HG03175 (cell line): Measurements from ENCODE around the gene CNTNAP2.

Experiments
- ATAC-seq: cut with Tn5 transposase; IDR thresholded peaks from one replicate; pipeline ENCODE4 v1.9.1; 2021; ENCODE audit warnings: mild to moderate bottlenecking, moderate library complexity; ENCODE audit not compliant: unreplicated experiment

CNTNAP2 gene

DNA sequence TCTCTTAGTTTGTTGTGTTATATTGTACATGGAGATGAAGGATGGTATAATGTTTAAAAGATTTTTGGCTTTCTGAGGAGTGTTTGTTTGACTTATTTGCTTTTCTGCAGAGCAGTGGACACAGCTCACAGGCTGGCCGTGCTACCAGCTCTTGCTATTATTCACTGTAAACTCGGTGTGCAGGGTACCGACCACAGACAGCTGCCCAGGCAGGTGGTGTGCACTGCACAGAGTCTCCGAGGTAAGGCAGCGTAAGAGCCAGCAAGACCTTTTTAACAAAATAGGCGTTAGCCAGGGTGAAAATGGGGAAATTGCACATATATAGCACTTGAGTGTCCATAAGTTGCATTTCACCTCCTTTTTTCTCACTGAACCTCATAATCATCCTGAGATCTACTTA, 438.0 kb downstream of the CNTNAP2 start:
- ATAC-seq = no peak

DNA sequence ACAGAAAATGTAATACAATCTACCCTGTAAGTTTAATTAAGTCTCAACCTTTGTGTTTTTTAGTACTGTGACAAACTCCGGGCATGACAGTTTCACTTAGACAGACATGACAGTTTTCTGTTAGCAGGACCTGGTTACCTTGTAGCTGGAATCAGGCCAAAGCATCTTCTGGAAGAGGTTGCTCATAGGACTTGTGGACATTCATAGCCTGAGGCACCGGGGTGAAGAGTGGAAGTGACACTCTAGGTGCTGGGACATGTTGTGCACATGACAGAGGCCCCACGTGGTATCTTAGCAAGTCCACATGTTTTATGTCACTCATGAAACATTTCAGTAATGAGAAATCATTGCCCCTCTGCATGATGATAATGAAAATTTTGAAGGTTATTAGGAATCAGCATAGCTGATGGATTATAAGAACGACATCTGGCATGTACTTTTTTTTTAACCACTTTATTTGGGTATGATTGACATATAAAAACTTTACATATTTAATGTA, 441.4 kb downstream of the CNTNAP2 start:
- ATAC-seq = no peak

GRCh38 chr7:146565872-146566271, 449.3 kb downstream of the CNTNAP2 start:
- ATAC-seq = no peak

GRCh38 chr7:146575903-146576302, 459.3 kb downstream of the CNTNAP2 start:
- ATAC-seq = no peak

DNA sequence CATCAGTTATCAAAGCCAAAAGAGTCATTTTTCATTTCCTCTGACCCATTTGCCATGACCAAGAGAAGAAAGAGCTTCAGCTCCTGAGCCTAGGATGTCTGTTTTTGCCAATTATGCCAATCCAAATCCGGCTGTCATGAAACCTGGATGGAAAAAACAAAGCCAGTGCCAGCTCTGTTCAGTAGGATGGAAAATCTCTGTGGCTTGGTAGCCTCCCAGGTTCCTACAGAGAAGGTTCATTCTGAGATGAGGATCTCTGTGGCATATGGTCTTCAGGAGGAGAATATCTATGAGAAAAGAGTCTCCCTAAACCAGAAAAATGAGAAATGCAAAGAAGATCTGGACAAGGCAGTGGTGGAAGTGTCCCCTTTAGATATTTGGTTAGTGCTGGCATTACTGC, 475.4 kb downstream of the CNTNAP2 start:
- ATAC-seq = no peak

GRCh38 chr7:146606628-146607027, 490.0 kb downstream of the CNTNAP2 start:
- no peak for ATAC-seq

- no peak for ATAC-seq
Measured at GRCh38 chr7:146619641-146620040, 503.0 kb downstream of the CNTNAP2 start.

GRCh38 chr7:146626912-146627311, 510.3 kb downstream of the CNTNAP2 start:
- ATAC-seq = no peak

- ATAC-seq = no peak
Measured at GRCh38 chr7:146635205-146636032, 518.8 kb downstream of the CNTNAP2 start.

DNA sequence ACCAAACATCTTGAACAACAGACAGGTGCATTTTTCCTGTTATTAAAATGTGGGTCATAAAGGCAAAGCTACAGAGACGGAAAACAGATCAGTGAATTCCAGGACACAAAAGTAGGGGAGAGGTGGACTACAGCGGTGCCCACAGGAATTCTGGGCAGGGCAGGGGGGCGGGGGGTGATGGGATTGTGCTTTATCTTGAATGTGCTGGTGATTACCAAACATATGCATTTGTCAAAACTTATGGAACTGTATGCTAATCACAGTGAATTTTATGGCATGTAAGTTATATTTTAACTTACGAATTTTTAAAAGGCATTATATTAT, 519.4 kb downstream of the CNTNAP2 start:
- ATAC-seq = no peak

DNA sequence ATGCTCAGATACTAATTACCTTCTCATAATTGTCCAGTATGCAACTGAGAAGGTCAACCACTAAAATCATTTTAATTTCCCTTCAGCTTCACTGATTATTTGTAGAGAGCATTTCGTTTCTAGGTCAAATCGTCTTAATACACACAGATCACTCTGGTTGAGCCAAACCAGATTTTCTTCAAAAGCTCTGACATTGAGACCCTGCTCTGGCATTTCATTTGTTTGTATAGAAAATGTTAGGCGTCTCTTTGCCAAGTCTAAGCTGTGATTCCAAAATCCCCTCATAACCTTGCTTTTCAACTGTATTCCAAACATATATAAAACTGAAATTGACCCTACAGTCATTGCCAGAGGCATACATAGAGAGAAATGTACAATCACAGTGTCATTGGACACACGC, 520.0 kb downstream of the CNTNAP2 start:
- ATAC-seq = no peak

GRCh38 chr7:146639291-146639690, 522.7 kb downstream of the CNTNAP2 start:
- ATAC-seq = no peak

DNA sequence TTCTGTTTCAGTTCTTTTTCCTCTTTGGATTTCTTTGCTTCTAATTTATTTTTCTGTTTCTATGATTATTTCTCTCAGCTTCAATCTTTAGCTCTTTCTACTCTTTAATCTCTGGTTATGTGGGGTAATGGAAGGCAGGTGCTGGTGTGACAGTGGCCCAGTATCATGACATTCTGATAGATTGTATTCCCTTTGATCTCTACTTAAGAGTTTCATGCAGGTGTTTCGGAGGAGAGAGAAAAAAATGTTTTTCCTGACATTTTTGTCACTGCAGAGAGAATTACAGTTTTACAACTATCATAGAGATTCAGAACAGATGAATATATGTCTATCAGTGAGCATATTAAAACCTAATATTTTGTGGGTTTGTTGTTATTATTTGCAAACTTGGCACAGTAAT, 524.9 kb downstream of the CNTNAP2 start:
- ATAC-seq = no peak

GRCh38 chr7:146645383-146645976, 528.9 kb downstream of the CNTNAP2 start:
- ATAC-seq = no peak

DNA sequence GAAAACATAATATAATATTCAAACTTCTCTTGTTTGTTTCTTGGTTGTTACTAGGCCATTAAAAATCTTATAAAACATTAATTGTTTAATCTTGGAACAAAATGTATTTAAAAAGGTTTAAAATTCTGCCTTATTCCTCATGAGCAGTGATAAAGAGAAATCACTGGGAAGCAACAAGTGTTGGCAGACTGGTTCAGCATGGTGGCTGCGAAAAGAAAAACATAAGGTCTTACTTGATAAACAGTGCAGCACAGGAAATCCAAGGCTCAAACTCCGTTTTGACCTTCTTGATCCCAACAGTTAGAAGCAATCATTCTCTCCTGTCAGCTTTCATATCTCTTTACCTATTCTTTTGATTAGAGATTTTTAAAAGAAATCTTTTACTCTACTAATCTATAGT, 530.8 kb downstream of the CNTNAP2 start:
- ATAC-seq = no peak

DNA sequence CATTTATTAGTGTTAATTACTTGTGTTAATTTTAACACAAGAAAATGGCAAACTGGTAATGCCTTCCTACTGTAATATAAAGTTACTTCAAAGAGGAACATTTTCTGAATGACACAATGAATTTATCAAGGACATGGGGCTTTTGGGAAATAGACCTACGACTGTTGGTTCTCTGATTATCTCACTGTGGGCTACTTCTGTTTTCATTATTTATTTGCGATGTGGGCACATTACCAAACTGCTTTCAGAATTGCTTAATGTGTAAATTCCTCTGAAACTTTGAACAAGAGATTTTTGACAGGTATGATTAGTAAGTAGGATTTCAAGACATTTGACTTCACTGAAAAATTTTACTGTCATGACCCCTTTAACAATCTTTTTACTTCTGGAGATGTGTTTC, 535.6 kb downstream of the CNTNAP2 start:
- ATAC-seq = no peak

GRCh38 chr7:146654048-146654447, 537.4 kb downstream of the CNTNAP2 start:
- no peak for ATAC-seq

DNA sequence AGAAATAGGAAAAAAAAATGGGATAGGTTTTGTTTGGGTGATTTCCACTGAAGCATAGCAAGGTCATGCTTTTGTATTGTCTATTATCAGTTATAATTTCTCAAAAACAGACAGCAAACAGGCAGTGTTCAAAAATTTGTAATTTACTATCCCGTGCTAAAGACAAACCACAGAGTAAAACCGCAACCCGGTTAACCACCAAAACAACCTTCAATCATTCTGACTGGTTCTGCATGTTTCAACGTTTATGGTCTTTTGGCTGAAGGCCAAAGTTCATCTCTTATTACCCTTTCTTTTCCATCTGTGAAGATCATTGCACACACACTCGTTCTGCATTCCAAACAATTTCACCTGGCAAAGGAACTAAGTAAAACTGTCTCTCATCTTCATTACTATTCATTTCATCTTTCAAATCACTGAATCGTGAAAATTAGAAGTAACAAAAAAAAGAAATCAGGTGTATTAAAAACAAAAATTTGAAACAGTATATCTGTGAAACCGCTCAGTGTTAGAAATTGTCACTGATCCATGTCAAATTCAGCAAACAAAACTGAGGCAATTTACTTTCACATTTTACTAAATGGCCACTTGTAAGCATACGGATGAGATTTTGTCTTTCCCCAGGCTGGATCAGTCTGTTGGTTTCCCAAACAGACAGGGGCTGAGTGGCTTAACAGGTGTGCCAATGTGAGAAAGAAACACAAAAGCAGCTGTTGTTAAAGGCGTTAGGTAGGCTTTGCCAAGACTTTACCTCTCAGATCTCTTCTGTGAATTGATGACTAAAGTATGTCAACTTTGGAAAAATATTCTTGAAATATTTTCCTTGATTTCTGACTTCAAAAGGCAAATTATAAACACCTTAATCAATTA, 539.6 kb downstream of the CNTNAP2 start:
- no peak for ATAC-seq

- no peak for ATAC-seq
Measured at GRCh38 chr7:146656988-146657387, 540.4 kb downstream of the CNTNAP2 start.

- no peak for ATAC-seq
Measured at GRCh38 chr7:146658604-146659003, 542.0 kb downstream of the CNTNAP2 start.

DNA sequence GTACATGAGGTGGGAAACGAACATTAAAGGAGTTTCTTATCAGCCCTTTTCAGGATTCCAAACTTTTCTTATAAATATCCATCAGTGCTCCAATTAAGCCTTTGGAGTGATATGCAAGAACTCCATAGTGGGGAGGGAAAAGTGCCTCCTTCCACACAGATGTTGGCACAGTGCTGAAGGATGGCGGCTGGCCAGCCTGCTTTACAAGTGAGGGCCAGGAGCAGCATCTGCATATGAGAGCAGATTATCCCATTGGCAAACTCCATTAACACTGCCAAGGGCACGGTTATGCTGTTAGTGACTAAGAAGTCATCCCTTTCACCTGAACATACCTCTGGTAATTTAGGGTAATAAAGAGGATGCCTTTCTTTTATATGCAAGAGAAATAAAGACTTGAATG, 543.1 kb downstream of the CNTNAP2 start:
- ATAC-seq = no peak

GRCh38 chr7:146660839-146661238, 544.2 kb downstream of the CNTNAP2 start:
- no peak for ATAC-seq
